ENCODE data around the gene ADAMTS2.

DNA sequence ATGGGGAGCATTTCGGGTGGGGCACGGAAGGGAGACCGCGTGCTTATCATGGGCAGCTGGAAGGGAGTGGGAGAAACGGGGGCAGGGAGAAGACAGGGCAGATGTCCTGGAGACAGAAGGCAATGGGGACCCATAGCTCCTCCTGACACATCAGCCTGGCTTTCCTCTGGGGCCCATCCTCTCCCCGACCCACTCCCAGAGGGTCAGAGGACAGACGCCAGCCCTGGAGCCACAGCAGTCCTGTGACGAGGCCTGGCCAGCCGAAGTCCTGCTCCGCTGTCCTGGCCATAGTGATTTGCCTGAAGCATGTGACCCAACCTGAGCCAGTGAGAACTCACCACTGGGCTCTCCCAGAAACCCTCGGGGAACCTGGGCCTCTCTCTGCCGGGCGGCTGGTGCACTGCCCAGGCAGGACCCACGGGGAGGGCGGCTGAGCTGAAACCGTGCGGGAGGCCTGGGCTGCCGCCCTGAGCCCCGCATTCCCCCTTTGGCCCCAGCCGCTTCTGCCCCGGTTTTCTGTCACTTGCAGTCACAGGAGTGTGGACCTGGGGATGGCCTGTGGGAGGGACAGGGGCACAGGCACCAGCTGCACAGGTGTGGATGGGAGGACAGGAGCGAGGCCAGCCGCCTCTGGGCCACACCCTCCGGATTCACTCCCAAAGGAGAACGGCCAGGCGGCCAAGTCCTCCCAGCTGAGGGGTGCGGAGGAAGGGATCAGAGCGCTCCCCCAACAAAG, 19.8 kb downstream of the ADAMTS2 start:
- TF ChIP-seq, protein P1, sequence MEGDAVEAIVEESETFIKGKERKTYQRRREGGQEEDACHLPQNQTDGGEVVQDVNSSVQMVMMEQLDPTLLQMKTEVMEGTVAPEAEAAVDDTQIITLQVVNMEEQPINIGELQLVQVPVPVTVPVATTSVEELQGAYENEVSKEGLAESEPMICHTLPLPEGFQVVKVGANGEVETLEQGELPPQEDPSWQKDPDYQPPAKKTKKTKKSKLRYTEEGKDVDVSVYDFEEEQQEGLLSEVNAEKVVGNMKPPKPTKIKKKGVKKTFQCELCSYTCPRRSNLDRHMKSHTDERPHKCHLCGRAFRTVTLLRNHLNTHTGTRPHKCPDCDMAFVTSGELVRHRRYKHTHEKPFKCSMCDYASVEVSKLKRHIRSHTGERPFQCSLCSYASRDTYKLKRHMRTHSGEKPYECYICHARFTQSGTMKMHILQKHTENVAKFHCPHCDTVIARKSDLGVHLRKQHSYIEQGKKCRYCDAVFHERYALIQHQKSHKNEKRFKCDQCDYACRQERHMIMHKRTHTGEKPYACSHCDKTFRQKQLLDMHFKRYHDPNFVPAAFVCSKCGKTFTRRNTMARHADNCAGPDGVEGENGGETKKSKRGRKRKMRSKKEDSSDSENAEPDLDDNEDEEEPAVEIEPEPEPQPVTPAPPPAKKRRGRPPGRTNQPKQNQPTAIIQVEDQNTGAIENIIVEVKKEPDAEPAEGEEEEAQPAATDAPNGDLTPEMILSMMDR (IDR thresholded peaks at IDR 0.05; ENCODE audit: extremely low read depth in 1 of 2, insufficient read depth in 1 of 2, low read depth in 1 of 2, low read length in 2 of 2) = no peak
- no peak for TF ChIP-seq POLR2AphosphoS5 (IDR thresholded peaks at IDR 0.05; ENCODE audit: insufficient read depth, low read depth, low read length)
- TF ChIP-seq JUN (IDR thresholded peaks at IDR 0.05; ENCODE audit: borderline replicate concordance, insufficient read depth, insufficient read length, low read depth) = no peak
- no peak for TF ChIP-seq POLR2A (IDR thresholded peaks at IDR 0.05; ENCODE audit: low read depth, low read length)
- TF ChIP-seq EZH2 (IDR thresholded peaks at IDR 0.05; ENCODE audit: borderline replicate concordance, low read depth, low read length, severe bottlenecking) = no peak
- no peak for TF ChIP-seq MAX (IDR thresholded peaks at IDR 0.05; ENCODE audit: insufficient read depth, insufficient read length)
- no peak for TF ChIP-seq MYC (IDR thresholded peaks at IDR 0.05; ENCODE audit: low read depth, low read length)
- no peak for TF ChIP-seq FOS (IDR thresholded peaks at IDR 0.05; ENCODE audit: borderline replicate concordance, insufficient read depth, low read length)
